Renal pelvis (tissue), 4 donors: ENCODE data around the gene NAGK. TPM values are rescaled to one million over a fixed set of nuclear protein-coding genes. Genes with fewer than 3 reads are reported as not detected.
A peak's percentile ranks its signal among the peaks of the same experiment; 100 is the strongest.
"Not testable (repeated sequence)": the region's sequence is repeated elsewhere in the genome, so short reads cannot be mapped to it uniquely, and the experiment has no call there.

Experiments used
- DNase-seq: peaks from one replicate; pipeline ENCODE4 v3.0.0-alpha.2; 2013
- polyA plus RNA-seq, 3 donors: library from polyadenylated mRNA; unstranded; fragments of 120-200 nt; gene quantifications; one replicate each; pipeline ENCODE4 v1.2.1, GENCODE V29; 2013; ENCODE audit not compliant: insufficient read length in 3 of 3

The NAGK gene
- polyA plus RNA-seq, 3 donors, result 82.8 to 113 (median 103) TPM

DNA sequence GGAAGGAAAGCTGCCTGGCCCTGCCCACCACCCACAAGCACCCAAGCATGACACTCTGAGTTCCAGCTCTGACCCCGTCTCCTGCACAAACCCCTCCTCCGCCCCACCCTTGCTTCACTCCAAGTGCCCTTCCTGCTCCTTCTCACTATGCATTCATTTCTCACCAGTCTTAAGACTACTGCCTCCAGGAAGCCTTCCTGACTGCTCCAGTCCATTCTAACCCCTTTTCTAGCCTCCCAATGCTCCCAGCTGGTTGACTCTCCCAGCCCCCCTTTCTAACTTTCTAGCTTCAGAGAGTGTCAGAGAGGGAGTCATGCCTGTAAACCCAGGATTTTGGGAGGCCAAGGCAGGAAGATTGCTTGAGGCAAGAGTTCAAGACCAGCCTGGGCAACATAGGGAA is 8.2 kb upstream of the NAGK start:
- DNase-seq, result no peak

DNA sequence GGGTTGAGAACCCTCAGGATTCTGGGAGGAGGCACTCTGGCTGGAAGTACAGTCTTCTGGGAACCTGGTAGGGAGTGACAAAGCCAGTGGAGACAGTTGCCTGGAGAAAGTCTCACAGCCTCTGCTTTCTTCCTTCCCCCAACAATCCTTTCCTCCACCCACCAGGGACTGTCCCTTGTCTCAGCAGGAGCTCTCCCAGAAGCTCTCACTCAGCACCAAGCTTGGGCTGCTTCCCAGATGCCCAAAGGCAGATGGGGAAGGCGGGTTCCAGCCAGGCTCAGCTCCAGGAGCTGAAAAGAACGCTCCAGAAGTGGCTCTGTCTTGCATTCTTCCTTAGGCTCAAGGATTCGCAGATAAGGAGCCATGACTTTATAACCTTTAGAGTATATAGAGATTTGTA is 7.6 kb upstream of the NAGK start:
- DNase-seq, result no peak

DNA sequence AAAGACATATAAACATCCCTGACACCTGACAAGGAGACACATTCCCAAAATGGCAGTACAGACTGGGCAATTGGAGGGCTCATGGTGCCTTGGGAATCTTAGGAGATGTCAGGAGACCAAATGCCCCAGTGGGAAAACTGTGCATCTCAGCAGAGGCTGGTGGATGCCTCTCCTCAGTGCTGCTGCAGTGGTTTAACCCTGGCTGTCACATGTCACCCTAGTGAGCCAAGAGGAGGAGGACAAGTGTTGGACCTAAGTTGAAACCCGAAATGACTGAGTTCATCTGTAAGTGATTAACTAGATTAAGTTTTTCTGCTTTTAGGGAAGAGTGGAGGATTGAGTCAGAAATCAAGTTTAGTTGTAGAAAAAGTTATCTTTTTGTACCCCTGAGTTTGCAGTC is 5.2 kb upstream of the NAGK start:
- no peak for DNase-seq

DNA sequence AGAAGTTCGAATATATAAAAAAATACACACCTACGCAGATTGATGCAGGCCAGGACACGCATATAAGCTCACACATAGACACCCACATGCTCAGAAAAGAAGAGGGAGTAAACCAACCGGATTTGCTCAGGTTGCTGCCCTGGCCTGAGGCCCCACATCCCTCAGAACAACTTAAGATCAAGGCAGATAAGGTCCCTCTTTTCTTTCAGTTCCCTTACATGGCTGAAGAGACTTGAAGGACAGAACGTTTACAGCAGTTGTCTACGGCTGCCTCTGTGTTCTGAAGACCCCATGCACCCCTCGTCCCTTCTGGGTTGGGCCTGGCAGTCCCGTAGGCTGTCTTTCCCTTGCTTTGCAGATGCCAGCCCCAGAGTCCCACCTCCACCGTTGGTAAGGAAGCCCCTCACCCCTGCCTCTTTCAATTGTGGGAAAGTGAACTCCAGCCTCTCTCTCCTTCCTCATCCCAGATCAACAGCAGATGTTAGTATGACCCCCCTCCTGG is 4.3 kb upstream of the NAGK start:
- DNase-seq, result no peak

DNA sequence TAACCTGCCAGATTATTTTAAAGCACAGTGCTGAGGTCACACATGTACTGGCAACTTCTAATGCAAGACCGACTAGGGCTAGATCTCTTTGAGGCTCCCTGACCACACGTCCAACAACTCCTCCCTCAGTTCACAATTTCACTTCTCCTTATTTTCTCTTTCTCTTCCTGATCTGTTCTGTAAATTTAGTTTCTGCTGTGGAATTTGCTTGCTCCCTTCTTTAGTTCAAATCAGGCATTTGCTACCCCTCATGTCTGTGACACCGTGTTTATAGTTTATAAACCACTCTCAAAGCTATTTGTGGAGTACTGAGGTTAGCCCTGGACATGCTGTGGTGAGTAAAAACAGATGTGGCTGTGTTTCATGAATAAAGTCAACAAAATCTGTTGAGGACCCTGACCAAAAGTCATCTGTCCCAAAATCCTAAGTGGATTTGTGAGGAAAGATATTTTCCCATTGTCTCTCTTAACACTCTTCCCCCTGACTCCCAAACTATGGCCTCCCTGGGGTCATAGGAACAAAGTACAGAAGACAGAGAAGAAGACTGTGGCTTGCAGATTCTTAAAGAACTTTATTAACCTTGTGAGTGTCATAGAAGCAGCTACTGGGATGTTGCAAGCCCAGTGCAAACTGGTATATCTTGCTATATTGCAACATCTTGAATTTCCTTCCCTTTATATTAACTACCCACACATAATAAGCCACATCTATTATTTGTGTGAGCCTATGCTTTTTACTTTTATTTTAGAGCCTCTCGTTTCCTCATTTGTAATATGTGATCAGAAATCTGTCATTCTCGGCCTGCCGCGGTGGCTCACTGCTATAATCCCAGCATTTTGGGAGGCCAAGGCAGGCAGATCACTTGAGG is 3.5 kb upstream of the NAGK start:
- DNase-seq, result peak; percentile 31

DNA sequence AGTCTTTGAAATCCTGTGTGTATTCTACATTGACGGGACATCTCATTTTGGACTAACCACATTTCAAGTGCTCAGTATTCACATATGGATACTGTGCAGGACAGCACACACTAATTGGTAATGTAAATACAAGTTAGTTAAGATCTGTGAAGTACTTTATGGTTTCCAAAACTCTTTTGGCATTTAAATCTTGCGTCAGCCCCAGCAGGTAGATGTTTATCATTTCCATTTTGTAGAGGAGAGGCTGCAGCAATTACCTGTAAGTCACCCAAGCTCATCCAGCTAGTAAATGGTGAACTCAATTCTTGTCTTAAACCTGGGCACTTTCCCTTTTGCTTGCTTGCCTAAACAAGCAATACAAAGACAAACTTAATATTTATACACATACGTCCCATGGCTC is 1.6 kb upstream of the NAGK start:
- DNase-seq, result no peak

DNA sequence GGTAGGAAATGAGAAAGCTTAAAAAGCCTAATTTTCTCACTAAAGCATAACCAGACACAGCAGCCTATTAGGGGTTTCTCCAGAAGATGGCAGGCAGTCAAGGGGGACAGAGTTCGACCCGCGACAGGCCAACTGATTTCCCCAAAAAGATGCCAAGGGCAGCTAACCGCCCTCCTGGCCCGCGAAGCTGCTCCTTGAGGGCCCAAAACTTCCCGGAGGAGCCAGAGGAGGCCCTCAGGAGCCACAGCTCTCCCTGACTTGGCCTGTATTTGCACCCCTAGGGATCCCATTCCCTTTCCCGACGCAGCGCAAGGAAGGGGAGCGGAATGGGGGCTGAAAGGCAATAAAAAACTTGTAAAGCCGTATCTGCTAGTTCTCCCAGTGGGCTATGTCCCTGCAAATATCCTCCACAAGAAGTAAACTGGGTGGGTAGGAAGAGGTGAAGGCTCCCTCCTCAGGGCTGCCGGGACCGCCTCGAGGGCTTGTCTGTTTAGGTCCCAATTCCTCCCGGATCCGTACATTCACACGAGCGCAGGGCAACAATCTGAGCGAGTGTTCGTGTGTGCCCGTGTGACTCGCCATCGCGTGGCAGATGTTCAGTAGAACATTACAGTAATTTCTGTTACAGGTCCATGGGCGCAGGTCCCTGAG is 756 bp upstream of the NAGK start:
- no peak for DNase-seq

DNA sequence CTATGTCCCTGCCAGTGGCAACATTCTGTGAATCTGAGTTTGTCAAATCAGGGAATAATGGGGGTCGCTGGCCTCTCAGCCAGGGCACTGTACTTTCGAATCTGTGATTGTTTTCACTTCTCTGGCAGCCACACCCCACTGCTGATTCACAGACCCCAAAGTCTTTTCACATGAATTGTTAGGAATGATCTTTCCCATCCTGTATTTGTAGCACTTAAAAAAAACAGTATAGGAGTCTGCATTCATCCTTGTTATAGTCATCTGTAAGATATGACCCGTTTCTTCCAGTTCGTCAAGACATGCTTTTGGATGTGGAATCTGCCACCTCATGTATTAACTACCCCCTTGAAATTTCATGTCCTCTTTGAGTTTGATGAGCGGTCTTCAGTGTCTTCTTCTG is 928 bp downstream of the NAGK start:
- no peak for DNase-seq

DNA sequence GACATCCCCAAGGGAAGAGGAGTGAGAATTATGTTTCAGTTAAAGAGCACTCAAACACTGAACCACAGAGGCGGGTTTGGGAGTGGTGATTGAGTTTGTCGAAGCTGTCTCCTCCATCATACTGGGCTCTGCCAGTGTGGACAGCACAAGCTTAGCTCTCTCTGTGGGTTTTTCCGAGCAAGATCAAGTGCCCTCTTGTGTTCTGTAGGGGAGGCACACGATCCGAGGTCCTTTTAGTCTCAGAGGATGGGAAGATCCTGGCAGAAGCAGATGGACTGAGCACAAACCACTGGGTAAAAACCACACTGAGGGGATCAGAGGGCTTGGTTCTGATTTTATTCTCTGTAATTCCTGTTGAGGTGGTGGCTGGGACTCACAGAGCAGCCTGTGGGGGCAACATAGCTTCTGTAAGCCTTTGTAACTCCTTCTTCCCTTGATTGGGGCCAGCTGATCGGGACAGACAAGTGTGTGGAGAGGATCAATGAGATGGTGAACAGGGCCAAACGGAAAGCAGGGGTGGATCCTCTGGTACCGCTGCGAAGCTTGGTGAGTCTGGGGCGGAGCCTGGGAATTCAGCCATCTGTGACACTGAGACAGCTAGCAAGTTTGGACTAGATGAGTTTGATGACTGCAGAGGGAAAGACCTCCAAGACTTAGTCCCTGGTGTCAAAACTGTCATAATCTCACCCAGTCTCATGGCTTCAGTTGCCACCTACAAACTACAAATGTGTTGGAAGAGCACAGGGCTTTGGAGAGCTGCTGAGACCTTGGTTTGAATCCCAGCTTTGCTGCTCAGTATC is 2.0 kb downstream of the NAGK start:
- no peak for DNase-seq

DNA sequence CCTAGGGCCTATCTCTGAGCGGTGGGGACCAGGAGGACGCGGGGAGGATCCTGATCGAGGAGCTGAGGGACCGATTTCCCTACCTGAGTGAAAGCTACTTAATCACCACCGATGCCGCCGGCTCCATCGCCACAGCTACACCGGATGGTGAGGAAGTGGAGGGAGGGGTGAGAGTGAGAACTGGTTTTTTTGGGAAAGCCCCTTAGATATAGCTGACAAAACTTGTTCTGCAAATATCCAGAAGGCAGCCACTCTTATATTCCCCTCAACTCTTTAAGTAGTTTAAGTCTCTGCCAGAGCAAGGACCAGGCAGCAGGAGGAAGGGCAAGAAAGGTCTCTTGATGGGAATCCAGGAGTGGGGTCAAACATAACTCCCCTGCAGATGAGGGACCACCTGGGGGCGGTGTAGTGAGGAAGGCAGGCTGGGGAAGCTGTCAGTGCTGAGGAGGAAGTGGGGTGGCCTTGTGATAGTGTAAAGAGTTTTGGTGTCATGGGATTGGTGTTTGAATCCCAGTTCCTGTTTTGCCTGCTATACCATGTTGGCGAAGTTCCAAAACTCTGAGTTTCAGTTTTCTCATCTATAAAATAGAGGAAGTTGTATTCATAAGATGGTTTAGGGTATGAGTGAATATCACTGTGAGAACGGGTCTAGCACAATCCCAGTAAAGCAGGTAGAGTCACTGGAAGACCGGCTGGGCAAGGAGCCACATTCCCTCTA is 3.4 kb downstream of the NAGK start:
- no peak for DNase-seq

DNA sequence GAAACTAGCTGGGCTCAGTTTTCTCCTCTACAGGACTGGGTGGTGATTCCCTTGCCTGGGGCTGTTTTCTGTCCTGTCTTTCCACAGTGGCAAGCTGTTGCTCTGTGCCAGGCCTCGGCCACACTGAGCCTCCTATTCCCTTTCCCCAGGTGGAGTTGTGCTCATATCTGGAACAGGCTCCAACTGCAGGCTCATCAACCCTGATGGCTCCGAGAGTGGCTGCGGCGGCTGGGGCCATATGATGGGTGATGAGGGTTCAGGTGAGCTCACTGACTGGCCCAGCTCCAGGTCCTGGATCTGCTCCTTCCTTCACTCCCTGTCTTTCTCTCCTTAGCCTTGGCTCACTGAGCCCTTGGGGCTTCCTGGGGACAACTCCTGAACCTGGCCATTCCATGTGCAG is 4.0 kb downstream of the NAGK start:
- no peak for DNase-seq

DNA sequence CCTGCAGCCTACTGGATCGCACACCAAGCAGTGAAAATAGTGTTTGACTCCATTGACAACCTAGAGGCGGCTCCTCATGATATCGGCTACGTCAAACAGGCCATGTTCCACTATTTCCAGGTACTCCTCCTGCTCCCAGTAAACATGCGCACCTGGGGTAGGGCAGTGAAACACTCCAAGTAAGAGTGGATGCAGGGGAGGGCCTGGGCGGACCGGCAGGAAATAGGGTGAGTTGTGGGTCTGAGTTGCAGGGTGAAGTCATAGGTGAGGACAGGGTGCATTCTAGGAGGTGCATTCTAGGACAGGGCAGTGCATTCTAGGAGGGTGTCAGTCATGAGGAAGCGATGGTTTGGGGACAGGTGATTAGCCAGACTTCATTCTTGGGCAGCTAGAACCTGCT is 5.0 kb downstream of the NAGK start:
- DNase-seq, result no peak

DNA sequence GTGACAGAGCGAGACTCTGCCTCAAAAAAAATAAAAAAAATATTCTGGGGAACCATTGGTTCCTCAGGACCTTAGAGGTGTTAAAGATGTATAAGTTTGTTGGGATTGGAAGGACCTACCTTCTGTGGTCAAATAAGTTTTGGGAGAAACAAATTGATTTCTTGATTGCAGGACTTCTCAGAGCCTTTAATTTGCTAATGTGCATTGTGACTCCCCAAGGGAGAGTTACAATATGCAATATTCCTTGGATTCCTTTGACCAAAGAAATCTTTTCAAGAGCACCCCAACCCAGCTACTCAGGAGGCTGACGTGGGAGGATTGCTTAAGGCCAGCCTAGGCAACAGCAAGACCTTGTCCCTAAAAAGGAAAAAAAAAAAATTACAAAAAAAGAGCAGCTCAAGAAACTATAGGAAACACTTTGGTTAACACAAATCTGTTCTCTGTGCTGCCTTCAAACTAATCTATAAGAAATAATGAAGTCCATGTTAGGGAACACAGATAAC is 6.5 kb downstream of the NAGK start:
- DNase-seq, result no peak

DNA sequence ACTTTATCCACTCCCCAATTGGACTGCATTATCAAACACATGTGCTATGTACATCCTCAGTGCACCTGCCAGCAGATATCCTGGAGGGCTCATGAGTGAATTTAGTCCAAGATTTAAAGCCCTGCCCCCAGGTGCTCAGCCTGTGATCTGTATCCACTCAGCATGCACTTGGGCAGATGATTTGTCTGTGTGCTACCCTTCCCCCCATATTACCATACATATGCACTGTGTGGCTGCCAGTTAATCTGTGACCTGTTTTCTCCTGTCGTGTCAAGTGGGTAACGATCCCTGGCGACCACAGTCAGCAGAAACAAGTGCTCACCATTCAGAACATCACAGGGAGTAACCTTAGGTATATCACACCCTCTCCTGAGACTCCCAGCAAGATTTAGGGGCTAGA is 10.2 kb downstream of the NAGK start:
- DNase-seq, result no peak

DNA sequence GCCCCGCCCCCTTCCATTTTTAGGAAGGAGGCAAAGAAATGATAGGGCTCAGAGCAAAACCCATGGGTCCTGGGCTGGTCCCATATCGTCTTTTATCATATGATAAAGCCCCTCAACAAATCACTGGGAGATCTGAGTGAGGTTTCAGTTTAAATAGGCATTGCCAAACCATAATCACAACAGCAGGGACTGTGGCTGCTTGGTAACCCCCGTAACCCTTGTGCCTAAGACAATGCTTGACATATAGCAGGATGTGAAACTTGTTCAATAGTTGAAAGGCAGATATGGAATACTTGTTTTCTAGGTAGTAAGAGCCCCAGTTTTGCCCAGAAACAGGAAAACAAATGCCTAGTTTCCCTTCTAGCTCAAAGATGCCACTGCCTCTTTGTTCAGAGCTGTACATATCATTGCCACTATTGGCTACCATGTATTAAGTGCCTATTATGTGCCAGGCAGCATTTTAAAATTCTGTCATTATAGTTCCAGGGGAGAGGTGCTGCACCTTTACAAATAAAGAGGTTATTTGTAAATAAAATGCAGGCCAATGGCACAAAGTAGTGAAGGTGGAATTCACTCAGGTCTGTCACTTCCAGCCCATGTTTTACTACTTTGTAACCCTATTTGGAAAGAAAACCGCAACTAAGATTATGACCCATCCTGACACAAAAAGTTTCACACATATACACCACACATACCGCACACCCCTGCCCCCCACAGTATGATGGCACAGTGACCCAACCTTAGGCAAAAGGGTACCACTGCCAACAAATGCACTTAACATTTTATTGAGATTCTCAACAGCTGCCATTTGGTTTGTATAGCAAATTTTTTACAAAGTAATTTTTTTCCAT is 14.2 kb downstream of the NAGK start:
- DNase-seq, result no peak

DNA sequence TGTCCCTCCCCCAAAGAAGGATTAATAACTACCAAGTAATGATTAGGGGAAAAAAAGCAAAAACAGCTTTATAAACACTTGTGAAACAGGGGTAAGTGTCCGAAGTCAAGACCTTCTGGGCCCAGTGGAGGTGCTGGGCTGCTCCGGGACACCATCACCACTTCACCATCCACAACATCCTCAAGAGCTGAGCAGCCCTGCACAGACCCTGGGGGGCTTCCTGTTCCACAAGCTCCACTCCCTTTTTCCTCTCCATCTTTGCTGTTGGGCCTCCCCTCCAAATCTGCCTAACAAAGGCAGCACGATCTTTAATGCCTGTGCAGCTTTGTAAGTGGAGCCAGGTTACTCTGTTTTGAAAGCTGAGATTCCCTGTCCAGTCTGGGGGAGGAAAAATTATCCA is 14.8 kb downstream of the NAGK start:
- not testable (repeated sequence) for DNase-seq

DNA sequence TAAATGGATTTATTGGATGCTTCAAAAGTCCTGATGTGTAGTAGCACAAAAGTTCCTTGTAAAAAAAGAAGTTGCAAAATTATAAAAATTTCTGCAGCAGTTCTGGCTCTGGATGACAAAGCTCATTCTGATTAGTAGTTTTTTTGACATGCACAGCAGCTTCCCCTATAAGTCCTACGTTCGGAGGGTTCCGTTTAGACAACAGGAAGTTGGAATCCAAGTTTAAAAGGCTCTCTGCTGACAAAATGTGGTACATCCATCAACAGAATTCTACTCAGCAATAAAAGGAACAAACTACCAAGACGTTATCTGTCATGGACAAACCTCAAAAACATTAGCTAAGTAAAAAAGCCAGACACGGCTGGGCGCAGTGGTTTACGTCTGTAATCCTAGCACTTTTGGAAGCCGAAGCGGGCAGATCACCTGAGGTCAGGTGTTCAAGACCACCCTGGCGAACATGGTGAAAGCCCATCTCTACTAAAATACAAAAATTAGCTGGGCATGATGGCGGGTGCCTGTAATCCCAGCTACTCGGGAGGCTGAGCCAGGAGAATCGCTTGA is 15.4 kb downstream of the NAGK start:
- not testable (repeated sequence) for DNase-seq

DNA sequence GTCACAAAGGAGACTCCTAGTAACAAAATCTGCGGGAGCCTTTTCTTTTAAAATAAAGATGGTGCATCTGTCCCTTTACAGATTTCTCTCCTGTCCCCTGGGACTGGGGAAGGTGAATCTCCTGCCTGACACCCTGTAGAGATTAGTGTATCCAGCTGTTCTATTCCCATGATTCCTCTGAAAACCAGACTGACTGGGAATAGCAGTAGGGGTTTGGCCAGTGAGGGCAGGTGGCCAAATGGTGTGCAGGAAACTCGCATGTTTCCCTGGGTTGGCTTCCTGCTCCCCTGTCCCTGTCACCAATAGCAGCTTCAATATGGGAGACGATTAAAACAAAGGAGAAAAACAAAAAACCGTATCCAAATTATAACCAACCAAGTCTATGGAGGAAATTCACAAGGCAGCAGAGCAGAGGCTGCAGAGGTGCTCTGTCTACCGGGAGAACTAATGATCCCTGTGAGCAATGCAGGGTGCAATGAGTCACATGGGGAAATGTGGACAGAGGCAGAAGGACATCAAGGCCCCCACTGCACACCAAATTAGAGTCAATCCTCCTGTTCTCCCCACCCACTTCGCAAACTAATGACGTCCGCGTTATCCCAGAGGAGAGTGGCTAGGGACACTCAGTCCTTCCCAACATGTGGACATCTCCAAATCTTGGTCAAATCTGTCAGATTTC is 17.0 kb downstream of the NAGK start:
- not testable (repeated sequence) for DNase-seq

DNA sequence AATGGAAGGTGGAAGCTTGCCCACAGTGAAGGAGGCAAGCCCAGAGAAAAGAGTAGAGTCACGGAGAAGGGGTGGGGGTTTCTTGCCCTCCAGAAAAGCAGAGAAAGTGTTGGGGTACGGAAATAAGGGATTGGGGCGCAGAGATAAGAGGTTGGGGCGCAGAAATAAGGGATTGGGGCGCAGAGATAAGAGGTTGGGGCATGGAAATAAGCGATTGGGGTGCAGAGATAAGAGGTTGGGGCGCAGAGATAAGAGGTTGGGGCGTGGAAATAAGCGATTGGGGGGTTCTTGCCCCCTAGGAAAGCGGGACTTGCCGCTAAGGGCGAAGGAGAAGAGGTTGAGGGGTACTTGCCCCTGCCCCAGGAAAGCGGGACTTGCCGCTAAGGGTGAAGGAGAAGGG is 21.0 kb downstream of the NAGK start:
- DNase-seq, result not testable (repeated sequence)

DNA sequence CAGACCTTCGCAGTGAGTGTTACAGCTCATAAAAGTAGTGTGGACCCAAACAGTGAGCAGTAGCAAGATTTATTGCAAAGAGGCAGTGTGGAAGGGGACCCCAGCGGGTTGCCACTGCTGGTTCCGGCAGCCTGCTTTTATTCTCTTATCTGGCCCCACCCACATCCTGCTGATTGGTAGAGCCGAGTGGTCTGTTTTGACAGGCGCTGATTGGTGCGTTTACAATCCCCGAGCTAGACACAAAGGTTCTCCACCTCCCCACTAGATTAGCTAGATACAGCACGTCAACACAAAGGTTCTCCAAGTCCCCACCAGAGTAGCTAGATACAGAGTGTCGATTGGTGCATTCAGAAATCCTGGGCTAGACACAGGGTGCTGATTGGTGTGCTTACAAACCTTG is 23.4 kb downstream of the NAGK start:
- DNase-seq, result not testable (repeated sequence)
